HUDEP-2 (cell line): ENCODE data around the gene TSHZ2.
"Not testable (repeated sequence)": the region's sequence is repeated elsewhere in the genome, so short reads cannot be mapped to it uniquely, and the experiment has no call there.

Source experiments
- DNase-seq, 76 experiments: peaks; one replicate each; lab custom pipeline; 2025; ENCODE audit not compliant: unreplicated experiment in 76 of 76; lab: John Stamatoyannopoulos, UW

The TSHZ2 gene

DNA sequence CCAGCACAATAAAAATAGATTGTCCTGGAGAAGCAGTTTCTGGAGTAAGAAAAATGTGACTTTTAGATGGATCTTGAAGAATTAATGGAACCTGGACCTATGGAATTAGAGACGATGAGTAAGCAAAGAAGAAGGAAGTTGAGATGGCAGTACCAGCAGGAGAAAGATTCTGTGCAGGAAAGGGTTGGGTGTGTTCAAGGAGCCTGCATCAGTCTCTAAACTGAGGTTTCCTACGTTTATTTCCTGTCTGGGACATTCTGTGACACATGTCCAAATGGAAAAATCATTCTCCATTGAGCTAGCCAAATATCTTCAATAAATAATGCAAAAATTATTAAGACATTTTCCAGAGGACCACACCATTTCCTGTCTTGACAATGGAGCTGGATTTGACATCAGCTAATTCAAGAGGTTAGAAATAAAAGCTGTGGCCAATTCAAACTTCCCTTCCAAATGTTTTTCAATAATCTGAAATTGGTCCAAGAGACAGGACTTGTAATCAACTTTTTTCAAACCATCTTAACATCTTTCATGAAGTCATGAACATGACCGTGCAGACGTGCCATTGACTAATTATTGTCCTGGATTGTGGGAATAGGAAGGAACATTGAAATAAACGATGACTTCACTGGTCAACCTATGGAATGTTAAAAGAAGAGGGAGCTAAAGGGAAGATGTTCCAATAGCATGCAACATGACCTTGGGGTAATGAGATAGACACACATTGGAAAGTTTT lies 423.2 kb downstream of the TSHZ2 start:
- no peak for DNase-seq

GRCh38 chr20:53399083-53399482 lies 426.9 kb downstream of the TSHZ2 start:
- DNase-seq = no peak

- no peak for DNase-seq
These were observed 427.6 kb downstream of the TSHZ2 start for GRCh38 chr20:53399592-53400335.

- DNase-seq = no peak
These were observed 430.3 kb downstream of the TSHZ2 start for GRCh38 chr20:53402233-53403005.

DNA sequence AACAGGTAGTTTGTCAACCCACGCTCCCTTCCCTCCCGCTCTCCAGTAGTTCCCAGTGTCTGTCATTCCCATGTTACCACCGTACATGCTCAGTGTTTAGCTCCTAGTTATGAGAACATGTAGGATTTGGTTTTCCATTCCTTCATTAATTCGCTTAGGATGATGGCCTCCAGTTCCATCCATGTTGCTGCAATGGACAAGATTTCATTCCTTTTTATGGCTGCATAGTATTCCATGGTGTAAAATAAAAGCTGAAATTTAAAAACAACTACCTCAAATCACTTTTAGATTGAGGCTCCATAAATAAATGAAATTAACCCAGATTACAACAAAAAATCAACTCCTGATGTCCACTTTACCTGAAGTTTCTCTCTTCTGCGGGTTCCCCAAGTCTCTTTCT lies 430.9 kb downstream of the TSHZ2 start:
- no peak for DNase-seq

GRCh38 chr20:53405139-53405538 lies 433.0 kb downstream of the TSHZ2 start:
- no peak for DNase-seq

GRCh38 chr20:53406580-53406979 lies 434.4 kb downstream of the TSHZ2 start:
- no peak for DNase-seq

- no peak for DNase-seq
These were observed 436.7 kb downstream of the TSHZ2 start for GRCh38 chr20:53408691-53409446.

DNA sequence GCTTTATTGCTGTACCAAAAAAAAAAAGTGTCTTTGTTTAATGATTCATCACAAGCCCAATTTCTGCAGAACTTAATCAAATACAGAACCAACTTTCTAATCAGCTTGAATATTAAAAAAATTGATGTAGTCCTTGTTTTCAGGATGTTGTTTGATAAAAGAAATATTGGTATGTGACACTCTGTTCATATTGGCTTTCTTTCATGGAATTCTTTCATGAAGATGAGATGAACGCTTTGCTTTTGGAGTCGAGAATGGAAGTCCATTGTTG lies 437.2 kb downstream of the TSHZ2 start:
- no peak for DNase-seq

DNA sequence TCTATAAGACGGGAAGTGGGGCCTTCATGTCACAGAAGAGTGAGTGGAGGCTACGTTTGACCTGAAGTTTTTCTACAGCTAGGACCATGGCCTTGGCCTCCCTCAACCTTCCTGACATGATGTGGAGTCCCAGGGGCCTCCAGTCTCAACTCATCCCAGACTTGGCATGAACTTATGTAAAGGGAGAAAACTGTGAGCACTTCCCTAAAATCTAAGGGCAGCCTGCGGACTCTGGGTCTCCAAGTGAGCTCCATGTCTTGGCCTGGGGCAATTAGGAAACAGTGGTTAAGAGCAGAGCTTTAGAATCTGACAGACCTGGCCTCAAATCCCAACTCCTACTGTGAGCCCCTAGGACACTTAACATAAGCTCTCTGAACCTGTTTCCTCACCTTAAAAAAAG lies 439.0 kb downstream of the TSHZ2 start:
- DNase-seq = no peak

GRCh38 chr20:53411891-53412290 lies 439.7 kb downstream of the TSHZ2 start:
- no peak for DNase-seq

DNA sequence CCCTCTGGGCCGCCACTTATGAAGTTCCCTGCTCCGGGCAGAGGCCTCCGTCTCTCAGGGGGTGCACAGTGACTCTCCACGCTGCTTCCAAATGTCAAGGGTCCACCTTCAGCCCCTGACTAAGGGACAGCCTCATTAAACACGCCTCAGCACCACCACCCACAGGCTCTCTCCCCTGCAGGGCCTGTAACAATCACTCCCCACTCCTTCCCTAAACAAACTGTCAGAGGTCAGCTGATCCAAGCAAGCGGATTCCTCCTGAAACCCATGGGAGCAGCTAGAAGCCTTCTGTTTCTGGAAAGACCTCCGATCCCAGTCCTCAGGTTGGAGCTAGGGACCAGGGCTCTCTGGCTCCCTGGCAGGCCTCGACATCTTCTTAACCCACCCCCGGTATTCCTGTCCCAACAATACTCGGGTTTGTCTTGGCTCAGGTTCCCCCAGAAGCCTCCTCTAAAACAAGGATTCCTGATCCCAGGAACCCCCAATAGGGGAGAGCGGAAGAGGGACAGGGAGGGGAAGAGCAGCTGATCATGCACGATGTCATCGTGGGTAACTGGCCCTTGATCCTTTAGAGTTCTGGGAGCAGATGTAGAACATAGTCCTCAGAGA lies 440.5 kb downstream of the TSHZ2 start:
- DNase-seq = no peak

GRCh38 chr20:53413186-53413631 lies 441.1 kb downstream of the TSHZ2 start:
- DNase-seq = peak in 11 of 76 experiments; percentile 1 to 16 (median 8)

DNA sequence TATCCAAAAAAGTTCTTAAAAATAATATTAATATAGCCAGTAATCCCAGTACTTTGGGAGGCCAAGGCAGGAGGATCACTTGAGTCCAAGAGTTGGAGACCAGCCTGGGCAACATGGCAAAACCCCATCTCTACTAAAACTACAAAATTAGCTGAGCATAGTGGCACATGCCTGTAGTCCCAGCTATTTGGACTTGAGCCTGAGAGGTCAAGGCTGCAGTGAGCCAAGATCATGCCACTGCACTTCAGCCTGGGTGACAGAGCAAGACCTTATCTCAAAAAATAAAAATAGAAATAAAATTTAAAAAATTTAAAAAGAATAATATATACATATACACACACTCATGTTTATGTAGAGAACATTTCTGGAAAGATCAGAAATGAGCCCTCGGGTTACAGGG lies 441.7 kb downstream of the TSHZ2 start:
- not testable (repeated sequence) for DNase-seq

GRCh38 chr20:53419693-53420460 lies 447.7 kb downstream of the TSHZ2 start:
- DNase-seq = no peak

DNA sequence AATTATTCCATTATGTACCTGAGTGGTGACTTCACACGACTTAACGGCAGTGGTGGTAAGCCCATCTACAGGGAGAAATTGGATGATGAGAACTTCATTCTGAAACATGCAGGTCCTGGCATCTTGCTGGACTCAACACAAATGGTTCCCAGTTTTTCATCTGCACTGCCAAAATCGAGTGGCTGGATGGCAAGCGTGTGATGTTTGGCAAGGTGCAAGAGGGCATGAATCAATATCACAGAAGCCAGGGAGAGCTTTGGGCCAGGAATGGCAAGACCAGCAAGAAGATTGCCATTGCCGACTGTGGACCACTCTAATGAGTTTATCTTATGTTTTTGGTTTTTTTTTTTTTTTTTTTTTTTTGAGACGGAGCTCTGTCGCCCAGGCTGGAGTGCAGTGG lies 449.2 kb downstream of the TSHZ2 start:
- DNase-seq = no peak

DNA sequence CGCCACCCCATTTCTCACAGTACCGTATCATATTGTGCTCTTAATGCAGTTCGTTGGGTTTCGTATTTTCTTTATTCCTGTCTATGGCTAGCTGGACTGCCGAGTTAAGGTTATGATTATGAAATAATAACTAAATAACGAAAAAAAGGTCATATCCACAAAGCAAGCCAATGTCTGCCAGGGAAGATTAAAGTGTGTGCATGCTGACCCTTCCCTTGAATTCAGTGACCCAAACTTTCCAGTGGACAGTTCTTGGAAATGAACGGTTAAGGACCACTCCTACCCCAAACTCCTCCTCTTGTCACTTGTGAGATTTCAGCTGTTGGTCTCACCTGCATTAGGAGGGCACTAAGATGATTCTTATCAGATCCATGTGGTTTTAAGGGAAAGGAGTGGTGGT lies 449.9 kb downstream of the TSHZ2 start:
- DNase-seq = no peak

DNA sequence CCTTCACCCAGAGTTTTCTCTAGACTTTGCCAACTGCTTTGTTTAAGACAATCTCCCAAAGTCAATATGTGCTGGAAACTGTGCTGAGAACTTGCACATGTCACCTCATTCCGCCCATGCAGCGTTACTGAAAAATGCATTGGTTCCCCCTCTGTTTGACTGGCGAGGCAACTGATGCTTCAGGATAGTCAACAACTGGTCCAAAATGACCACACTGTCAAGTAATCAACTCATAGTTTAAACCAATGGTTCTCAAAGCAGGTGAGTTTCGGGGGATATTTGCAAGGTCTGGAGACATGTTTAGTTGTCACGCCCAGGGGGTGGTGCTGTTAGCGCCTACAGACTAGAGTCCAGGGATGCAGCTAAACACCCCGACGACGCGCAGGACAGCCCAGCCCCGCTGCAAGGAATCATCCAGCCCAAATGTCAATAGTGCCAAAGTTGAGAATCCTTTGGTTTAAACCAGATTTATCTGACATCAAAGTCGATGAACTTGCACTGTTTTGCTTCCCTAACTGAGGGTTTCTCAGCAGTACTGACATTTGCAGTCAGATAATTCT lies 451.5 kb downstream of the TSHZ2 start:
- no peak for DNase-seq

DNA sequence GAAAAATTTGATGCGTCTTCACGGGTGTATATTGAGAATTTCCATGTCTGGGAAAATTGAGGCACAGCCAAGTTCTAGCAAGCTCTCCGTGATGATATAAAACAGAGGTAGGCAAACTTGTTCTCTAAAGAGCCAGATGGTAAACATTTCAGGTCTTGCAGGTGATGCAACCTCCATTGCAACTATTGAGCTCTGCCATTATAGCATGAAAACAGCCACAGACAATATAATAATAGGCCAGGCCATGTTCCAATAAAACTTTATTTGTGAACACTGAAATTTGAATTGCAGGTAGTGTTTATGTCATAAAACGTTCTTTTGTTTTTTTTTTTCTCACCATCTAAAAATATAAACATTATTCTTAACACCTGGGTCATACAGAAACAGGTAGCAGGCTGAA lies 453.3 kb downstream of the TSHZ2 start:
- DNase-seq = no peak

- no peak for DNase-seq
These were observed 453.8 kb downstream of the TSHZ2 start for GRCh38 chr20:53425941-53426340.
